Hindlimb muscle (tissue), 1 donor: Measurements from ENCODE around the gene NUF2. TPM values are rescaled to one million over a fixed set of nuclear protein-coding genes. Genes with fewer than 3 reads are reported as not detected.
"Not testable (repeated sequence)": the region's sequence is repeated elsewhere in the genome, so short reads cannot be mapped to it uniquely, and the experiment has no call there.

Source experiments
- DNase-seq: peaks from one replicate; pipeline ENCODE4 v3.0.0-alpha.2; 2013
- polyA plus RNA-seq: library from polyadenylated mRNA; unstranded; fragments of 120-200 nt; gene quantifications from one replicate; pipeline ENCODE4 v1.2.1, GENCODE V29; 2013; ENCODE audit not compliant: insufficient read length

NUF2 gene
- polyA plus RNA-seq, 1 donor: 7.7 TPM

- DNase-seq: no peak
Measured at GRCh38 chr1:163335216-163335615, 13.5 kb downstream of the NUF2 start.

GRCh38 chr1:163337631-163338030 lies 15.9 kb downstream of the NUF2 start:
- DNase-seq: no peak

- DNase-seq: no peak
Measured at GRCh38 chr1:163346326-163346870, 24.6 kb downstream of the NUF2 start.

DNA sequence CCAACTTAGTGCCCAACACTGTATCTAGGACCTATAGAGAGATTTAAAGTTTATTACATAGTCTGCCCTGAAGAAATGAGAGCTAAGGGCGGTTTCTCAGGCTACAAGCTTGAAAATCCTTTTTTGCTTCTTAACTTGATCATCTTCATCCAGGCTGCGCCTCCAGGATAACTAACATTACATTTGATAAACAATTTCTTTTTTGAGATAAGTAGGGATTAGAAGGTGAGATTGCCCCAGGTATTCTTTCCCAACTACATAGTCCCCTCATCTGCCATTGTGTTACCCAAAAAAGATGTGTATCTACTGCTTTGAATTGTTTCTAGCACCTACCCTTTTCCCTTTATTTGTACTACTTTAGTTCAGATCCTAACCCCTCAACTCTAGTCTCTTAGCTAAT lies 25.4 kb downstream of the NUF2 start:
- DNase-seq: no peak

DNA sequence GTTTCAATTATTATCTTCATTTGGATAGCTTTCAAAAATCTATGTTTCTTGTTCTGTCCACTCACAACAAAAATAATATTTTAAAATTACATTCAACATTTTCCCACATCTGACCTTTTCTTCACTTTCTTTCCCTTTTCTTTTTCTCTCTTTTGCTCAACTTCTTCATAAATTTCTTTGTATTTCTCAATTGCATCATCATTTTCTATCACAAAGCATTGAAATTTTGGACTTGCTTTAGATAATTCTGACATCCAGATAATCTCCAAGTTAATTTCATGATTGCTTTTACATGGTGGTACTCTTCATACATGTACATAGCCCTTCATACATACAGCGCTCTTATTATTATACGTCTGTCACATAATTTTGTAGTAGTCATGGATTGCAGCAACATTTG lies 30.2 kb downstream of the NUF2 start:
- no peak for DNase-seq

- no peak for DNase-seq
Measured at GRCh38 chr1:163357378-163357777, 35.6 kb downstream of the NUF2 start.

GRCh38 chr1:163358172-163358571 lies 36.4 kb downstream of the NUF2 start:
- not testable (repeated sequence) for DNase-seq

DNA sequence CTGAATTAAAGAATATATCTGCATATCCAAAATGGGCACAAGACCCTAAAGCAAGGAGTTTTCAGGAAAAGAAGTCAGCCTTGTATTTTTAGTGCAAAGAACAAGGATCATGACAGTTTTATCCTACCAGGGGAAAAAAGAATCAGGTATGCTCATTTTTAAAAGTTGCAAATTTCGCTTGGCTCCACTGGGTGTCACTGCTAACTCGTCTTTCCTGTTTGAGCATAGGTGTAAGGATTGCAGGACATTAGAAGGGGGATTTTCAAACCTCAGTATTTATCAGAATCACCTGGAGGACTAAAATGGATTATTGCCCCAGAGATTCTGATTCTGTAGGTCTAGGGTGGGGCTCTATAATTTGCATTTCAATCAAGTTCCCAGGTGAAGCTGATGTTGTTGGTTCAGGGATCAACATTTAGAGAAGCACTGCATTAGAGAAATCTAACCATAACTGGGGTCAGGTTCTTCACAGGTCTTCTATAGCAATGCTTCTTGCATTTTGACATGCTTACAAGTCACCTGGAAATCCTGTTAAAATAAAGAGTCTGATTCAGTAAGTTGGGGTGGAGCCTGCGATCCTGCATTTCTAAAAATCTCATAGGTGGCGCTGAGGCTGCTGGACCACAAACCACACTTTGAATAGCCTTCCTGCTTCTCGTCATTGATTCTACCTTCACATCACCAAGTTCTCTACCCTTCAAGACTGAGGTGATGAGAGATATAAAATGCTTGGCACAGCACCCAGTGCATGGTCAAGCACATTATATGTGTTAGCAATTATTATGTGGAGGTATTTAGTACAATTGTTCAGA lies 39.6 kb downstream of the NUF2 start:
- peak; percentile 4 for DNase-seq

GRCh38 chr1:163365186-163365585 lies 43.4 kb downstream of the NUF2 start:
- no peak for DNase-seq

DNA sequence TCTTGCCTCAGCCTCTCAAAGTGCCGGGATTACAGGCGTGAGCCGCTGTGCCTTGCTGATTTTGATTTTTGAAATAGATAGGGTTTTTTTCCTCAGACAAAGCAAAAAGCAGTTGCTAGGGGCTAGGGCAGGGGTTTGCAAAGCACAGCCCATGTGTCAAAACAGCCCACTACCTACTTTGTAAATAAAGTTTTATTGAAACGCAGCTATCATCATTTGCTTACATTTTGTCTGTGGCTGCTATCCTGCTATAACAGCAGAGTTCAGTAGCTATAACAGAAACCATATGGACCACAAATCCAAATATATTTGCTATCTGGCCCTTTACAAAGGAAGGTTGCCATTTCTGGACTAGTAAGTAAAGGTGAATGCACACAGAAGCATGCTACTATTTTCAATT lies 44.8 kb downstream of the NUF2 start:
- no peak for DNase-seq

DNA sequence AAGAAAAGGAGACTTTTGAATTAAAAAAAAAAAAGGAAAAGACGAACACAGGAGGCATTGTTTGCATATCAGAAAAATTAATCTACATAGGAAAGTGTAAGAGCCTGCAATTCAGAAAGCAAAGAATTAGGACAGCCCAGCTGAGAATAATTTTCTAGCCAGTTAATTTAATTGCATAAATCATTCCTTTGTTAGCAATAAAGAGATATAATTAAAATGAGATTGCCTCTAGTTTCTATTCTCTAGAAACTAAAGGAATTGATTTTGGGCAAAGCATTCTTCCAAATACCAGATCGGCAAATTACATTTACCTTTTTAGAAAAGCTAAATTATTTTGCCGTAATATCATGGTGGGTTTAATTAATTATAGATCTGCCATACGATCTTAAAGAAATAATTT lies 46.0 kb downstream of the NUF2 start:
- no peak for DNase-seq

- no peak for DNase-seq
Measured at GRCh38 chr1:163372576-163372975, 50.8 kb downstream of the NUF2 start.

DNA sequence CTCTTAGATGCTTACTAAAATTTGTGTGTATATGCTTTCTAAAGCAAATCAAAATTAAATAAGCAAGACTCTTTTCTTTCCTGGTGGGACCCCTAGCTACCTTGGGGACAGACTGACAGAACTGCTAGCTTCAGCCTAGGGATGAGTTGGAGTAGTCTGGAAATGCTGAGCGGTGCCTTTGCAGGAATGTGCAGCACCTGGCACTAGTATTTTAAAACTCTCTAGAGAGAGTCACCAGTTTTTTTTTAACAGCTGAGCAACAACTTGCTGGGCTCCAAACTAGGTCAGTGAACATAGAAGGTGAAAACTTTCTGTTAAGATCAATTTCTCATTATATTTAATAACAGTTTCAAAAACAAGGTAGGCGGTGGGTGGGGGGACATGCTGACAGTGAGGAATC lies 56.8 kb downstream of the NUF2 start:
- DNase-seq: no peak

DNA sequence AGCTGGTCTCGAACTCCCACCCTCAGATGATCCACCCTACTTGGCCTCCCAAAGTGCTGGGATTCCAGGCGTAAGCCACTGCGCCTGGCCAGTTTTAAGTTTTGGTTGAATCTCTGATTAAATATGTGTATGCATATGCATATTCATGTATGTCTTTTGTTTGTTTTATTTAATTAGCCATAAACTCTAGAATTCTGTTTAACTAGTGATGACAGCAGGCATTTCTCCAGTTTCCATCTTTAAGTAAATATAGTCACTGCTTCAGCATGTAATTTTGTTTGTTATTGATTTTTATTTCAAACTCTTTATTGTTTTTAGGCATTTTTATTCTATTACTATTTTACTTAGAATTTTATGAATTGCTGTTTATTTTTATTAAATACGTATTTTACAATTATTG lies 58.0 kb downstream of the NUF2 start:
- no peak for DNase-seq

DNA sequence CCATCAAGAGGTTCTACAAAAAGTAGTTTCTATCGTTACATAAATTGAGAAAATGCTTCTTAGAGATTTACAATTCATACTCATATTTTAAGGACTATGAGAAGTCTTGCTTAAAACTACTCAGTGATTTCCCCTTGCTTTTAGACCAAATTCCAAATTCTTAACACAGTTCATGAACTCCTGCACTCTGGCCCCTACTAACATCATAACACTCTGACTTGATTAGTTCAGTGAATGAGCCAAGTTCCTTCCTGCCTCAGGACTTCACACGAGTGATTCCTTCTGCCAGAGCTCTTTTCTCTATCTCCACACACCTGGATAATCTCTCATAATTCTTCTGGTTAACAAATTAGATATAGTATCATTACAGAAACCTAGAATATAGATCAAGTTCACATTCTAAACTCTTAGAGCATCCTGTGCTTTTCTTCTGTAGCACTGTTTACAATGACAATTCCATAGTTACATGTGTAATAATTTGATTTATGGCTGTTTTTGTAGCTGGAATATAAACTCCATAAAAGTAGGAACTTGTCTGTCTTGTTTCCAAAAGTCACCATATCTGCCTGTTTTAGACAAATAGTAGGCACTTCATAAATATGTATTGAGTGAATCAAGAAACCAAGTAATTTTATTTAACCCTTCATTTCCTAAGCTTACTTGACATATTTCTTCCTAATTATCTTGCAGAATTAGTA lies 59.9 kb downstream of the NUF2 start:
- DNase-seq: no peak

DNA sequence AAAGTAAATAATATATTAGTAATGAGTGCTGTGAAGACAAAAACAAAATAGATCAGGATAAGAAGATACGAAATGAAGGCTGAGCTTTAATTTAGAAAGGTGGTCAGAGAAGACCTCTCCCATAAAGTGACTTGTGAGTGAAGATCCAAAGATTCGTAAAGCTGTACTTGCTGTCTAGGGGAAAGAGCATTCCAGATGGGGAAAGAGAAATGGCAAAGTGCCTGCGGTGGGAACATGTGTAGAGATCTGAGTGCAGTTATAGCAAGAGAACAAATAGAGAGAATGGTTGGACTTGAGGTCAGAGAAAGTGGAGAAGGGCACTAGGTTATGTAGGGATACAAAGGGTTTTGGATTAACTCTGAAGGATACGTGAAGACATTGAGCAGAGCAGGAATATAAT lies 60.6 kb downstream of the NUF2 start:
- no peak for DNase-seq

DNA sequence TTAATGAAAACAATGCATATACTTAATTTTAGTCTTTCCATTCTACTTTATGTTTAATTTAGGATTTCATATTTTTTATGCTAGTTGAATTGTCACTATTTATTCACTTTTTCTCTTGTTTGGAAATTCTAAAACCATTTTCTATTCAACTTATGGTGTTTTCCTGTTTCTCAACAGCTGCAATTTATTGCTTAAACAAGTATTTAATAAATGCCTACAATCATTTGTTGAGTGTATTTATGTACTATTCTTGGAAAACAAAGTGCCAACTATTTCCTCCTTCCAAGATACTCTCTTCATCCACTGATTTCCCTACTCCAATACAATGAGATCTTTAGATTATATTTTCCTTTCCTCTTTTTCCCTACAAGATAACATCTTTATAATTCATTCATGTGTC lies 65.4 kb downstream of the NUF2 start:
- DNase-seq: no peak

- no peak for DNase-seq
Measured at GRCh38 chr1:163388970-163389369, 67.2 kb downstream of the NUF2 start.

GRCh38 chr1:163395790-163396189 lies 74.0 kb downstream of the NUF2 start:
- DNase-seq: no peak

- no peak for DNase-seq
Measured at GRCh38 chr1:163397451-163398200, 75.9 kb downstream of the NUF2 start.

DNA sequence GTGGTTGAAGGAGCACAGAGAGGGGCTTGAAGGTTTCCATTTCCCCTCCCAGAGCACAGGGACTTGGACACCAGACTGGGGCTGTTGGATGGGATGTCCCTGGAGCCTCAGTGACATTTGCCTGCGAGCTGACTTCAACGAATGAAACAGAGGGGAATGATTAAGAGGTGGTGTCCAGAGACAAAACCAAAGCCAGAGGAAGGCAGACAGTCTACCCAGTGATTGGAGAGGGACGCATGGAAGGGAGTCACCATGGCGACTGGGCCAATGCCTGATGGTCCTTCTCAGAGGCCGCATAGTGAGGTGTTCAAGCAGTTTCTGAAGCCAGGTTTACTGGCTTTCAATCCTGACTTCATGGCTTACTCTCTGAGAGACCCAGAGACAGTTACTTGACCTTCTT lies 77.2 kb downstream of the NUF2 start:
- no peak for DNase-seq

- no peak for DNase-seq
Measured at GRCh38 chr1:163399976-163400601, 78.3 kb downstream of the NUF2 start.

DNA sequence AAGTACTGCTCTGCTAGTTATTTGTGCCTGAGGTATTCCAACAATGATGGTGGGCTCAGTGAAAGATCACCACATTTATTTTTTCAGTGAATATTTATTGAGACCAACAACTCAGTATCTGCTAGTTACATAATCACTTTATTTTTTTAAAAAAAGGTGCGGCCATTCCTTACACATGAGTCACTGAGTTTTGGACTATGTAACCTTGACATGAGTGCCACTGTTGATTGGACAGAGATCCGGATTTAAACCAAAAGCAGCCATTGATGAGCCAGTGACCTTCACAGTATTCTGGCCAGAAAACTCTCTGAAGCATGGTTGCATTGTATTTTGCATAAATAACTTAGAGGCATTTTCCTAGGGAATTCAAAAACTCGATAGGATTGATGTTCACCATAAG lies 79.5 kb downstream of the NUF2 start:
- DNase-seq: no peak
